GM19043 (cell line): ENCODE data around the gene C19orf85.
"Not testable (repeated sequence)": the region's sequence is repeated elsewhere in the genome, so short reads cannot be mapped to it uniquely, and the experiment has no call there.

ENCODE experiments used
- ATAC-seq: cut with Tn5 transposase; IDR thresholded peaks from one replicate; pipeline ENCODE4 v1.9.1; 2021; ENCODE audit warnings: low read depth; ENCODE audit not compliant: unreplicated experiment

C19orf85 gene

DNA sequence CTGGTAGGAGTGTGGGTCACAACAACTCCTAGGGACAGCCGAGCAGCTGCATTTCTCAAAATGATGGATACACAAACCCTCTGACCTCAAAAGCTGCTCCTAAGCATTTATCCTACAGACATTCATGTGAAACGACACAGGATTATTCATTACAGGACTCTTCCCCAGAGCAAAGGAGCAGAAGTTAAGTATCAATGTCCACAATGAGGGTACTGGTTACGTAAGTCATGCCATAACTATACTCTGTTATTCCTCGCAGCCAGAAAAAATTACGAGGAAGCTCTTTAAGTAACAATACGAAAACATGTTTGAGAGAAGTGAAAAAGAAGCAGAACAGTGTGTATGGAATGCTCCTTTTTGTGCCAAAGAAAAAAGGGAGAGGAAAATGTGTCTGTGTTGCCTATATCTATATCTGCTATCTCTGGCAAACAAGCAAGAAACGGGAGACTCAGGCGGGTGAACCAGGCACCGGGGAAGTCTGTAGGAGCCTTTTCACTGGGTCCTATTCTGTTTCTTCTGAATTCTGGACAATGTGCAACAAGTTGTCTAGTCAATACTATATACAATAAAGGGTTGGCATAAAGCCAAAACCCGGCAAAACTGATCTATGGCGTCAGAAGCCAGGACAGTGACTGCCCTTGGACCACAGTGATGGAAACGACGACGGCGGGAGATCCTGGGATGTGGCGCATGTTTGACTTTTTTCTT is 4.4 kb downstream of the C19orf85 start:
- no peak for ATAC-seq

GRCh38 chr19:55459551-55459949 is 5.0 kb downstream of the C19orf85 start:
- ATAC-seq = no peak

GRCh38 chr19:55457683-55458457 is 6.7 kb downstream of the C19orf85 start:
- ATAC-seq = no peak

GRCh38 chr19:55456347-55456746 is 8.2 kb downstream of the C19orf85 start:
- no peak for ATAC-seq

GRCh38 chr19:55455576-55456235 is 8.8 kb downstream of the C19orf85 start:
- no peak for ATAC-seq

- ATAC-seq = no peak
Observed at GRCh38 chr19:55454787-55455243, 9.7 kb downstream of the C19orf85 start.

DNA sequence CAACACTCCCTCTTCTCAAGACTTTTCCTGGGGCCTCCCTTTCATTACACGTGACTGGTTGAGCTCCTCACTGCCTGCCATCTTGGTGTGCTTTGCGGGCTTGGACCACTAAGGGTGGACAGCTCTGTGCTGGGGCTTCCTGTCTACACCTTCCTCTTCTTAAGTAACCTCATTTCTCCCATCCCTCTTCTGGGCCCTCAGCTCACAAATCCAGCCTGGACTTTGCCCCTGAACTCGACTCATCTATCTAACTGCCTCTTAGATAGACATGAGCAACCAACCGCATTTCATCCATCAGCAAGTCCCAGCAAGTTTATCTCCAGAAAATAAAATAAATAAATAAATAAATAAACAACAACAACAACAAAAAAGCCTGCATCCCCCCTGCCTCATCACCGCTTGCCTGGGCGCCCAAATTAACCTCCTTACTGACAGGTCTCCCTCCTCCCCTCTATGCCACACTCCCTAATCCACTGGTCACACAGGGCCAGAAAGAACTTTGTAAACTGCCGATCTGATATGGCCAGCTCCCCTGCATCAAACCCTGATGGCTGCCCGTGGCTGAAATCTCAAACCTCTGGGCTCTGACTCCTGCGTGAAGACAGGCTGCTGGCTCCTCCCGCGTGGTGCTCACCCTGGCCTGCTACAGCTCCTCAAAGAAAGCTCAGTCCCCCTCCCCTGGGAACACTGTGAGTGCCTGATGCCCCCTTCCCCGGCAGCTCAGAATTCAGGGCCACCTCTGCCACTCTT is 10.9 kb downstream of the C19orf85 start:
- ATAC-seq = no peak

- ATAC-seq = no peak
Observed at GRCh38 chr19:55452749-55453346, 11.7 kb downstream of the C19orf85 start.

GRCh38 chr19:55451965-55452748 is 12.4 kb downstream of the C19orf85 start:
- ATAC-seq = no peak

GRCh38 chr19:55451163-55451964 is 13.2 kb downstream of the C19orf85 start:
- no peak for ATAC-seq

DNA sequence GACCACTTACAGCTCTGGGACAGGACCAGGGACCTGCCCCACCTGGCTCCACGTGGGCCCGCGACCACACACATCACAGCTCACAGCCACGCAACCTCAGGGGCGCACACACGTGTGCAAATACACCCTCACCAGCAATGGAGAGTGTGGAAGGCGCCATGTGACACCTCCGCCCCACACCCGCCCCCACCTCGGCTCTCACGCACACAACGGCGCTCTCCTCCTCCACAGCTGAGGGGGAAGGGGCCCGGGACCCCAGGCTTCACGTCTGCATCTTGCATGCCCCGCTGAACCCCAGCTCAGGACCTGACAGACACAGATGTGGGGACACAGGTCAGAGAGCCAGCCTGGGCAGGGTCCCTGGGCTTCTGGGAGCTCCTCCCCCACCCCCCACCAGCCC is 15.1 kb downstream of the C19orf85 start:
- ATAC-seq = no peak

DNA sequence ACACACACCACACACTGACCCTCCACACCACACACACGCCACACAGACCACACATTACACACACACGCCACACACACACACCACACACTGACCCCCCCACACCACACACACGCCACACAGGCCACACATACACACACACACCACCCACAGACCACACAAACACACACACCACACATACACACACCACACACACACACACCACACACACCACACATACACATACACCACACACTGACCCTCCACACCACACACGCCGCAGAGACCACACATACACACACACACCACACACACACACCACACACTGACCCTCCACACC is 16.4 kb downstream of the C19orf85 start:
- not testable (repeated sequence) for ATAC-seq

- ATAC-seq = no peak
Observed at GRCh38 chr19:55447421-55448174, 17.0 kb downstream of the C19orf85 start.

- no peak for ATAC-seq
Observed at GRCh38 chr19:55446060-55446459, 18.5 kb downstream of the C19orf85 start.

DNA sequence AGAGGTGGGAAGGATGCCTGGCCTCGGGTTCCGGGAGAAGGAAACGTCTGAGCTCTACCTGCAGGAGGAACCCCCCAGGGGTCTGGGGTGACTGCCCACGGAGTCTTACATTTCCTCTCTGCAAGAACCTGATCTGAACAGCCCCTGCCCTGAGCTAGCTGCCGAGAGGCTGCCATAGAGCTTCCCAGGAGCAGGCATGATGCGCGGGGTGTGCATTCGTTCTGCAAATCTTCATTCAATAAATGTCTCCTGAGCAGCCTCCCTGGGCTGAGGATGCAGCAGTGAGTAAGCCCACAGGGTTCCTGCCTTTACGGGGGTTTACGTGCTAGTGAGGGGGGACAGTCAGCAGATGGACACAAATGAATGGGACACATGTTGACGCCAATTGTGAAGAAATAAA is 19.9 kb downstream of the C19orf85 start:
- ATAC-seq = no peak

- ATAC-seq = no peak
Observed at GRCh38 chr19:55443824-55444480, 20.6 kb downstream of the C19orf85 start.

DNA sequence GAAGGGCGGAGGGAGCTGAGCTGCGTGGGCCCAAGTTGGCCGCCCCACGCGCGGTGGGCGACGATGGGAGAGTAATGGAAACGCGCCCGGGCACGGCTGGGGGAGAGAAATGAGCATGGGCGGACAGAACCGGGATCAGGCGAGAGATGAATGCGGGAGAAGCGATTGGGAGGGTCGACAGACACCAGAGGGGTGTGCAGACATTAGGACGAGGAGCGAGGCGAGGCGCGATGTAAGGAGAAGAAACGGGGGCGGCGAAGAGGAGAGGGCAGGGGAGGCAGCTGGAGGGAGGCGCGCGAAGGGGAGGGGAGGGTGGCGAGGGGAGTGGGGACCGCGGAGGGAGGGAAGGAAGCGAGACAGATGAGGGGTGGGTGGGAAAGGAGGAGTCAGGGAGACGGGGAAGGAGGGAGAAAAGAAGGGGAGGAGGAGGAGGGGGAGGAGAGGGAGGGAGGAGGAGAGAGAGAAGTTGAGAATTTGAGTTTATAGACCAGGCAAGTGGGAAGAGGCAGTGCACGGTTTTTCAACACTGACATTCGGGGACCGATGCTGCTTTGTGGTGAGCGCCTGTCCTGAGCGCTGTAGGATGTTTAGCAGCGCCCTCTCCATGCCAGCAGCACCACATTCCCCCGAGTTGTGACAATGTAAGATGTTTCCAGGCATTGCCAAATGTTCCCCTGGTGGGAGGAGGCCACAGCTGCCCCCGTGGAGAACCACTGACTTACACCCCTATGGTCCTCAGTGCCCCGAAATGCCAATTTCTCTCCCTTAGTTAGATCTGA is 21.3 kb downstream of the C19orf85 start, which contains the start of gene SHISA7:
SHISA7 (minus strand) TSS at position 256 of the 779 bp plus-strand sequence. CDS start 437 bp downstream, outside the sequence.
- no peak for ATAC-seq
